Islet precursor cell (in vitro differentiated cells): Measurements from ENCODE around the gene SOX30.
"Not testable (repeated sequence)": the region's sequence is repeated elsewhere in the genome, so short reads cannot be mapped to it uniquely, and the experiment has no call there.

Source experiments
- DNase-seq: peaks from one replicate; pipeline ENCODE4 v3.0.0-alpha.2; 2018

SOX30 gene

GRCh38 chr5:157652377-157652692 lies at the start of gene SOX30:
Gene SOX30 (minus strand): TSS chr5:157652438. CDS start chr5:157652078, 360 bp downstream.
- no peak for DNase-seq

- not testable (repeated sequence) for DNase-seq
Observed at GRCh38 chr5:157698674-157699073, 46.4 kb upstream of the SOX30 start.

- DNase-seq = not testable (repeated sequence)
Observed at GRCh38 chr5:157696154-157696553, 43.9 kb upstream of the SOX30 start.

GRCh38 chr5:157693816-157694215 lies 41.6 kb upstream of the SOX30 start:
- DNase-seq = peak; percentile 34

- peak; percentile 32 for DNase-seq
Observed at GRCh38 chr5:157690690-157691433, 38.6 kb upstream of the SOX30 start.

- DNase-seq = peak; percentile 41
Observed at GRCh38 chr5:157689942-157690689, 37.9 kb upstream of the SOX30 start.

GRCh38 chr5:157687198-157687554 lies 34.9 kb upstream of the SOX30 start:
- DNase-seq = peak; percentile 9

GRCh38 chr5:157686276-157687197 lies 34.3 kb upstream of the SOX30 start:
- peak; percentile 28 for DNase-seq

GRCh38 chr5:157682257-157682656 lies 30.0 kb upstream of the SOX30 start:
- peak; percentile 15 for DNase-seq

- peak; percentile 40 for DNase-seq
Observed at GRCh38 chr5:157681048-157681447, 28.8 kb upstream of the SOX30 start.

- no peak for DNase-seq
Observed at GRCh38 chr5:157680239-157680638, 28.0 kb upstream of the SOX30 start.

- DNase-seq = peak; percentile 29
Observed at GRCh38 chr5:157679801-157680200, 27.6 kb upstream of the SOX30 start.

- DNase-seq = peak; percentile 6
Observed at GRCh38 chr5:157677931-157678330, 25.7 kb upstream of the SOX30 start.

GRCh38 chr5:157674351-157674750 lies 22.1 kb upstream of the SOX30 start:
- DNase-seq = peak; percentile 9

GRCh38 chr5:157672976-157673375 lies 20.7 kb upstream of the SOX30 start:
- DNase-seq = peak; percentile 8

GRCh38 chr5:157671592-157672330 lies 19.5 kb upstream of the SOX30 start:
- peak; percentile 36 for DNase-seq

- DNase-seq = peak; percentile 35
Observed at GRCh38 chr5:157670662-157671591, 18.7 kb upstream of the SOX30 start, which contains the start of gene C5orf52. Gene C5orf52 (plus strand): TSS chr5:157671533. CDS start chr5:157671615, 82 bp downstream.

- DNase-seq = peak; percentile 32
Observed at GRCh38 chr5:157669701-157670097, 17.5 kb upstream of the SOX30 start.

GRCh38 chr5:157668356-157668755 lies 16.1 kb upstream of the SOX30 start:
- no peak for DNase-seq

- DNase-seq = peak; percentile 23
Observed at GRCh38 chr5:157665467-157666070, 13.3 kb upstream of the SOX30 start.
